IMR-90 (cell line): ENCODE results near the gene LAMA4. TPM values are rescaled to one million over a fixed set of nuclear protein-coding genes. Genes with fewer than 3 reads are reported as not detected.

ENCODE experiments used
- ATAC-seq: fragments of 200-7000 bp; cut with Tn5 transposase; 2 replicates; pipeline ENCODE4 v1.9.1; 2020; ENCODE audit warnings: low read depth, mild to moderate bottlenecking, moderate library complexity
- BruUV-seq: library from RNA; stranded (reverse); fragments of 400-500 nt; replicated peaks from 2 replicates; lab custom pipeline; 2021; lab: Mats Ljungman, UMichigan
- CTCF ChIA-PET: fragments of 300-600 bp; formaldehyde crosslinking; extraction: SDS; loops from one replicate; lab custom pipeline; 2021; ENCODE audit warnings: antibody characterized with exemption; lab: Yijun Ruan, JAX
- POLR2A ChIA-PET: fragments of 300-600 bp; sonication (Branson Sonifier 250); formaldehyde crosslinking; loops from one replicate; lab custom pipeline; 2022; ENCODE audit warnings: antibody characterized with exemption; ENCODE audit not compliant: unreplicated experiment; lab: Charles Lee
- DNase-seq: peaks from one replicate; pipeline ENCODE4 v3.0.0; 2013
- H2AFZ ChIP-seq: replicated peaks from 2 replicates; pipeline ENCODE3; 2013; ENCODE audit warnings: low read length, mild to moderate bottlenecking; ENCODE audit not compliant: poor library complexity
- H2AK5ac ChIP-seq: 2 replicates; pipeline ENCODE4 v1.6.1; 2013; ENCODE audit warnings: low read depth, low read length, inconsistent platforms
- H2AK9ac ChIP-seq: replicated peaks from 2 replicates; pipeline ENCODE3; 2013; ENCODE audit warnings: mild to moderate bottlenecking, low read depth, low read length, moderate library complexity; ENCODE audit not compliant: poor library complexity
- H2BK120ac ChIP-seq: 2 replicates; pipeline ENCODE4 v1.6.1; 2013; ENCODE audit warnings: low read depth, low read length, inconsistent platforms
- H2BK15ac ChIP-seq: 3 replicates; pipeline ENCODE4 v1.6.1; 2013; ENCODE audit warnings: low read depth, low read length, inconsistent platforms
- H2BK20ac ChIP-seq: 2 replicates; pipeline ENCODE4 v1.6.1; 2013; ENCODE audit warnings: low read depth, mild to moderate bottlenecking, inconsistent platforms, low read length, moderate library complexity
- H2BK5ac ChIP-seq: 2 replicates; pipeline ENCODE4 v1.6.1; 2013; ENCODE audit warnings: mild to moderate bottlenecking, low read depth, low read length, inconsistent platforms; ENCODE audit not compliant: poor library complexity, severe bottlenecking
- H3K14ac ChIP-seq: replicated peaks from 2 replicates; pipeline ENCODE4 v1.6.1; 2013; ENCODE audit warnings: low read depth, low read length, inconsistent platforms
- H3K18ac ChIP-seq: 2 replicates; pipeline ENCODE4 v1.6.1; 2013; ENCODE audit warnings: low read depth, low read length, control low read depth
- H3K23ac ChIP-seq: 2 replicates; pipeline ENCODE4 v1.6.1; 2013; ENCODE audit warnings: low read depth, low read length, inconsistent platforms
- H3K27ac ChIP-seq: 2 replicates; pipeline ENCODE4 v1.5.1; 2013; ENCODE audit warnings: mild to moderate bottlenecking, control low read depth, low read length; ENCODE audit not compliant: insufficient read depth
- H3K27me3 ChIP-seq: 2 replicates; pipeline ENCODE4 v1.6.1; 2013; ENCODE audit warnings: low read length; ENCODE audit not compliant: control insufficient read depth, insufficient read depth
- H3K36me3 ChIP-seq: 2 replicates; pipeline ENCODE4 v1.6.1; 2013; ENCODE audit warnings: low read length, mixed read lengths; ENCODE audit not compliant: control insufficient read depth, insufficient read depth
- H3K4ac ChIP-seq: 2 replicates; pipeline ENCODE4 v1.6.1; 2013; ENCODE audit warnings: low read depth, low read length, inconsistent platforms
- H3K4me1 ChIP-seq: 2 replicates; pipeline ENCODE4 v1.6.1; 2013; ENCODE audit warnings: low read length, mixed read lengths; ENCODE audit not compliant: control insufficient read depth, insufficient read depth
- H3K4me2 ChIP-seq: 2 replicates; pipeline ENCODE4 v1.6.1; 2013; ENCODE audit warnings: low read depth, mild to moderate bottlenecking, control low read depth, low read length, moderate library complexity
- H3K4me3 ChIP-seq: 2 replicates; pipeline ENCODE4 v1.5.1; 2013; ENCODE audit warnings: low read depth, mild to moderate bottlenecking, control low read depth, low read length, moderate library complexity; ENCODE audit not compliant: insufficient read depth
- H3K56ac ChIP-seq: 2 replicates; pipeline ENCODE4 v1.6.1; 2013; ENCODE audit warnings: low read length, inconsistent platforms; ENCODE audit not compliant: insufficient read depth; ENCODE audit errors: extremely low read depth
- H3K79me1 ChIP-seq, 2 experiments: 2 replicates each; pipeline ENCODE4 v1.6.1; 2013; ENCODE audit warnings: low read length in 2 of 2, inconsistent platforms in 1 of 2, low read depth in 1 of 2
- H3K9ac ChIP-seq: 2 replicates; pipeline ENCODE4 v1.6.1; 2013; ENCODE audit warnings: low read depth, low read length, control low read depth
- H3K9me1 ChIP-seq: 2 replicates; pipeline ENCODE4 v1.6.1; 2013; ENCODE audit warnings: low read length, inconsistent platforms; ENCODE audit not compliant: insufficient read depth
- H3K9me3 ChIP-seq: 2 replicates; pipeline ENCODE4 v1.6.1; 2013; ENCODE audit warnings: low read length; ENCODE audit not compliant: control insufficient read depth, insufficient read depth
- H4K20me1 ChIP-seq: 2 replicates; pipeline ENCODE4 v1.6.1; 2013; ENCODE audit warnings: low read length, inconsistent platforms; ENCODE audit not compliant: insufficient read depth
- H4K5ac ChIP-seq: 2 replicates; pipeline ENCODE4 v1.6.1; 2013; ENCODE audit warnings: mild to moderate bottlenecking, low read depth, low read length, control low read depth
- H4K8ac ChIP-seq, 2 experiments: 2 replicates each; pipeline ENCODE4 v1.6.1; 2013; ENCODE audit warnings: low read depth in 2 of 2, low read length in 2 of 2, control low read depth in 1 of 2, inconsistent platforms in 1 of 2
- H4K91ac ChIP-seq: 2 replicates; pipeline ENCODE4 v1.6.1; 2013; ENCODE audit warnings: low read depth, low read length, inconsistent platforms; ENCODE audit not compliant: insufficient read depth
- BHLHE40 ChIP-seq: fragments of 150-350 bp; IDR thresholded peaks from 2 replicates; pipeline ENCODE4 v1.6.1; 2016; ENCODE audit warnings: mild to moderate bottlenecking, low read depth, low read length
- CEBPB ChIP-seq: IDR thresholded peaks from 2 replicates; pipeline ENCODE4 v1.6.1; 2012; ENCODE audit warnings: low read depth, low read length, improper control_type of control experiment
- CHD1 ChIP-seq: IDR thresholded peaks from 2 replicates; pipeline ENCODE4 v1.6.1; 2012; ENCODE audit warnings: low read depth, low read length, improper control_type of control experiment
- FOS ChIP-seq: fragments of 150-350 bp; IDR thresholded peaks from 2 replicates; pipeline ENCODE4 v1.6.1; 2016; ENCODE audit warnings: low read depth, low read length
- MAFK ChIP-seq: IDR thresholded peaks from 2 replicates; pipeline ENCODE4 v1.6.1; 2012; ENCODE audit warnings: low read depth, low read length, improper control_type of control experiment
- MAZ ChIP-seq: IDR thresholded peaks from 2 replicates; pipeline ENCODE4 v1.6.1; 2012; ENCODE audit warnings: low read depth, mild to moderate bottlenecking, low read length, improper control_type of control experiment, moderate library complexity, borderline replicate concordance
- MXI1 ChIP-seq: IDR thresholded peaks from 2 replicates; pipeline ENCODE4 v1.6.1; 2012; ENCODE audit warnings: low read depth, mild to moderate bottlenecking, low read length, moderate library complexity, borderline replicate concordance
- NFE2L2 ChIP-seq: fragments of 150-350 bp; IDR thresholded peaks from 2 replicates; pipeline ENCODE4 v1.6.1; 2016; ENCODE audit warnings: low read depth, mild to moderate bottlenecking, low read length
- POLR2A ChIP-seq: IDR thresholded peaks from 2 replicates; pipeline ENCODE4 v1.6.1; 2012; ENCODE audit warnings: mild to moderate bottlenecking, low read depth, low read length
- RAD21 ChIP-seq: IDR thresholded peaks from 2 replicates; pipeline ENCODE4 v1.6.1; 2012; ENCODE audit warnings: low read length, improper control_type of control experiment
- RCOR1 ChIP-seq: IDR thresholded peaks from 2 replicates; pipeline ENCODE4 v1.6.1; 2012; ENCODE audit warnings: mild to moderate bottlenecking, low read length, improper control_type of control experiment; ENCODE audit not compliant: insufficient replicate concordance
- RFX5 ChIP-seq: IDR thresholded peaks from 2 replicates; pipeline ENCODE4 v1.8.0; 2012; ENCODE audit warnings: low read depth, mild to moderate bottlenecking, low read length, moderate library complexity
- SMC3 ChIP-seq: fragments of 150-350 bp; IDR thresholded peaks from 2 replicates; pipeline ENCODE4 v1.6.1; 2016; ENCODE audit warnings: low read depth, mild to moderate bottlenecking, antibody characterized with exemption, low read length, moderate library complexity
- WGBS, 2 experiments: methylation state at CpG; one replicate each; pipeline versions ENCODE4 v1.1.5 to v1.1.7; 2013; ENCODE audit warnings: missing lambda C conversion rate in 2 of 2; ENCODE audit not compliant: insufficient read length in 1 of 2; ENCODE audit errors: extremely low coverage in 2 of 2; 5-methylcytosine and 5-hydroxymethylcytosine counted together
- dilution Hi-C: fragments of 300-500 bp; cut with HindIII; formaldehyde crosslinking; loops from one replicate; pipeline ENCODE4 v1.14.3; 2018; ENCODE audit warnings: low sequenced_read_pairs; ENCODE audit not compliant: unreplicated experiment
- in situ Hi-C: fragments of 300-500 bp; cut with MboI; formaldehyde crosslinking; loops from 3 replicates; pipeline ENCODE4 v1.14.3; 2019; ENCODE audit warnings: low sequenced_read_pairs, inconsistent platforms, mixed read lengths
- intact Hi-C: fragments of 100-400 bp; cut with micrococcal nuclease; formaldehyde crosslinking; loops from 2 replicates; pipeline ENCODE4 v1.10.0; 2022
- polyA plus RNA-seq, 3 experiments: library from polyadenylated mRNA; depleted of rRNA; stranded (reverse); fragments of >200 nt; gene quantifications; 2 replicates each; pipeline ENCODE4 v1.2.3, GENCODE V29; 2012; ENCODE audit warnings: low replicate concordance in 1 of 3
- total RNA-seq: library from RNA; depleted of rRNA; stranded (reverse); fragments of >200 nt; gene quantifications from 2 replicates; pipeline ENCODE4 v1.2.3, GENCODE V29; 2012
- TF ChIP-seq, protein P1 (sequence below): fragments of 150-350 bp; IDR thresholded peaks from 2 replicates; pipeline ENCODE4 v1.6.1; 2016; ENCODE audit warnings: low read depth, mild to moderate bottlenecking, low read length, moderate library complexity, borderline replicate concordance
- TF ChIP-seq, protein P2 (sequence below): fragments of 150-350 bp; IDR thresholded peaks from 2 replicates; pipeline ENCODE4 v1.6.1; 2017; ENCODE audit warnings: mild to moderate bottlenecking, antibody characterized with exemption, low read length, low read depth

Gene LAMA4
- total and polyA plus RNA-seq, 2 of the 4 experiments (the other 2 are of a cell fraction) = 33.9 to 35.8 TPM

DNA sequence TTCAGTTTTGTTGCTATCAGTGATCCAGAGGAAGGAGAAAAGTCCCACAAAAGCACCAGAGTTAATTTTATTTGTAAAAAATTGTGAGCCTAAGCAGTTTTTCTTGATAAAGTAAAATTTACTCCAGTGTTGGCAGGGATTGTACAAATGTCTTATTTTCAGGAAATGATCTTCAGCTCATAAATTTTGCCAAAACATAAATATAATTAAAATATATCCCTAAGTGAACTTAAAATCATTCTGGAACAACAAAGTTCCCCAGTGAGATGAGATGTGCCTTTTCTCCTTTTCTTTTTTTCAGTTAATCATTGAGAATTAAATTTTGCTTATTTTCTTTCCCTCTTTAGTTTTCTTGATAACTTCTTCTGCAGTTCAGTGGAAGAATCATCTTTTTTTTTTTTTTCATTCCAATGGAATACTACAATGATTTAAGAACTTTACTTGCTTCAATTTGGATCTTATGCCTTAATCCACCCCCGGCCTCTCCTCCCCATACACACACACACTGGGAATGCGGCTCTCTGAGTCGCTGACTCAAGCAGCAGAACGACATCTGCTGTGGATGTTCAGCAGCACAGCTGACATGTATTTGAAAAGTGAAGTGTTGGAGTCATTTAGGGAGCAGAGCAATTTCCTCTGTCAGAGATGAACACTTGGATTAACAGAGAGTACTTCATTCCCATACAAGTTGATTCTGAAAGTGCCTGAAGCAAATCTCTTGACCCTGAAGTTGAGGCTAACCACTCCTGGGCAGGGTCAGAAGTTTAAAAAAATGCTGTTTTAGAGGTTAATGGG lies 27.7 kb upstream of the LAMA4 start:
- Histone ChIP-seq H4K20me1 (no peaks in the 10 kb centered on the region), H4K8ac (peak overlapping the region in 1 of 2 experiments; percentile 77; a peak in 2 of 4 replicates), H4K5ac (peak overlapping the region; percentile 87), H3K4me1 (peaks cover 10% of the 10 kb centered on the region), H3K9me3 (no peaks in the 10 kb centered on the region), H2BK5ac (peak overlapping the region; percentile 46), H2AK5ac (peak overlapping the region; percentile 47; the same call in 1 of the 2 replicates), H3K4me3 (no peak overlapping the region), H4K91ac (peak overlapping the region; percentile 52; the same call in 1 of the 2 replicates), H3K27me3 (no peaks in the 10 kb centered on the region), H3K4me2 (peak overlapping the region; percentile 11; the same call in 1 of the 2 replicates), H3K23ac (peak overlapping the region; percentile 77), H2AK9ac (no peak overlapping the region), H2BK120ac (peak overlapping the region; percentile 63; the same call in 1 of the 2 replicates), H3K56ac (no peak overlapping the region), H2BK15ac (peak overlapping the region; percentile 20; the same call in 1 of the 3 replicates), H2AFZ (peak overlapping the region; percentile 67), H3K9me1 (peaks cover 4% of the 10 kb centered on the region; the same call in 1 of the 2 replicates), H2BK20ac (peak overlapping the region; percentile 93), H3K9ac (peak overlapping the region; percentile 56; the same call in 1 of the 2 replicates), H3K36me3 (no peaks in the 10 kb centered on the region), H3K27ac (peak overlapping the region; percentile 38; the same call in 1 of the 2 replicates), H3K14ac (peak overlapping the region; percentile 84), H3K79me1 (no peaks in the 10 kb centered on the region), H3K18ac (peak overlapping the region; percentile 85), H3K4ac (peak overlapping the region; percentile 64)
- no CpG with 5 or more reads among the region's 4 CpGs for WGBS, 2 experiments
- dilution Hi-C loops = no loop called here
- in situ Hi-C loops = no loop called here
- CTCF ChIA-PET = interaction anchor here (0.6 to 2.0 kb wide), 5 partner anchors 7 to 104 kb away, joined by 3 to 12 read pairs (median 3); no protein-coding TSS in a partner anchor
- DNase-seq = peak; percentile 97
- ATAC-seq = peak; percentile 97
- POLR2A ChIA-PET = no interaction called here
- intact Hi-C loops = no loop called here
- BruUV-seq = no TSS peak
- TF ChIP-seq, protein P1, sequence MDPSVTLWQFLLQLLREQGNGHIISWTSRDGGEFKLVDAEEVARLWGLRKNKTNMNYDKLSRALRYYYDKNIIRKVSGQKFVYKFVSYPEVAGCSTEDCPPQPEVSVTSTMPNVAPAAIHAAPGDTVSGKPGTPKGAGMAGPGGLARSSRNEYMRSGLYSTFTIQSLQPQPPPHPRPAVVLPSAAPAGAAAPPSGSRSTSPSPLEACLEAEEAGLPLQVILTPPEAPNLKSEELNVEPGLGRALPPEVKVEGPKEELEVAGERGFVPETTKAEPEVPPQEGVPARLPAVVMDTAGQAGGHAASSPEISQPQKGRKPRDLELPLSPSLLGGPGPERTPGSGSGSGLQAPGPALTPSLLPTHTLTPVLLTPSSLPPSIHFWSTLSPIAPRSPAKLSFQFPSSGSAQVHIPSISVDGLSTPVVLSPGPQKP = no peak
- TF ChIP-seq NFE2L2 (no peak), MXI1 (no peak), BHLHE40 (no peak), CEBPB (no peak), RCOR1 (no peak), MAZ (peak; percentile 58; the same call in 1 of the 2 replicates), SMC3 (peak; percentile 78), MAFK (0 out of 2 replicates have a peak, but pooled peaks have one; percentile 8), RAD21 (peak; percentile 68), CHD1 (no peak), POLR2A (no peak), FOS (peak; percentile 40; the same call in 1 of the 2 replicates), RFX5 (no peak)
- TF ChIP-seq, protein P2, sequence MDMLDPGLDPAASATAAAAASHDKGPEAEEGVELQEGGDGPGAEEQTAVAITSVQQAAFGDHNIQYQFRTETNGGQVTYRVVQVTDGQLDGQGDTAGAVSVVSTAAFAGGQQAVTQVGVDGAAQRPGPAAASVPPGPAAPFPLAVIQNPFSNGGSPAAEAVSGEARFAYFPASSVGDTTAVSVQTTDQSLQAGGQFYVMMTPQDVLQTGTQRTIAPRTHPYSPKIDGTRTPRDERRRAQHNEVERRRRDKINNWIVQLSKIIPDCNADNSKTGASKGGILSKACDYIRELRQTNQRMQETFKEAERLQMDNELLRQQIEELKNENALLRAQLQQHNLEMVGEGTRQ = no peak
